Measurements from ENCODE around the gene CCND2. TPM values are rescaled to one million over a fixed set of nuclear protein-coding genes. Genes with fewer than 3 reads are reported as not detected.

Gene CCND2
- total RNA-seq, 1 donor from 2014 or later: 57.7 TPM

- no peak for TF ChIP-seq CTCF (IDR thresholded peaks at IDR 0.05)
- DNase-seq (peak; percentile 96), ATAC-seq (peak; percentile 100)
- Histone ChIP-seq H3K27ac (peak within 1 kb of the TSS; percentile 97), H3K4me1 (peaks cover 26% of the 10 kb centered on the region), H3K4me3 (peak within 1 kb of the TSS; percentile 96), H3K9me3 (no peaks in the 10 kb centered on the region), H3K36me3 (peaks cover 9% of the 10 kb centered on the region), H3K27me3 (ENCODE audit: low read depth) (no peaks in the 10 kb centered on the region)
- intact Hi-C loops (cut with DNase I): no loop called here
Observed at GRCh38 chr12:4320853-4321701, 47.5 kb downstream of the CCND2 start, which contains the start of gene TIGAR. TSS of gene TIGAR (plus strand) at chr12:4321213. CDS start at chr12:4321272, 59 bp downstream.

GRCh38 chr12:4322726-4323125 lies 49.2 kb downstream of the CCND2 start:
- H3K27ac ChIP-seq: peak overlapping the region; percentile 41
- ATAC-seq (no peak), DNase-seq (no peak)
- no peaks in the 10 kb centered on the region for H3K9me3 ChIP-seq
- no peak for TF ChIP-seq CTCF (IDR thresholded peaks at IDR 0.05)
- H3K4me1 ChIP-seq: peaks cover 26% of the 10 kb centered on the region
- peaks cover 9% of the 10 kb centered on the region for H3K36me3 ChIP-seq
- no peaks in the 10 kb centered on the region for H3K27me3 ChIP-seq (ENCODE audit: low read depth)
- intact Hi-C loops (cut with DNase I): no loop called here
- peak overlapping the region; percentile 96 for H3K4me3 ChIP-seq

Other genes with a start within 250 kb of the CCND2 start
- 18.6 TPM for gene TIGAR, start 47.5 kb downstream of the CCND2 start, total RNA-seq
- gene FGF23, start 106.0 kb downstream of the CCND2 start, total RNA-seq: not detected
- not detected for gene FGF6, start 172.1 kb downstream of the CCND2 start, total RNA-seq

Data from lower lobe of right lung (tissue), 2 donors.